HCT116 (cell line): ENCODE results near the gene CUX1.

Experiments
- EZH2 ChIP-seq: fragments of 200-600 bp; sonication (generic); IDR thresholded peaks from 2 replicates; pipeline ENCODE4 v1.6.1; 2017; ENCODE audit warnings: antibody characterized with exemption, mixed run types
- EZH2phosphoT487 ChIP-seq: fragments of 200-600 bp; IDR thresholded peaks from 2 replicates; pipeline ENCODE4 v1.6.1; 2018; ENCODE audit warnings: antibody characterized with exemption, borderline replicate concordance
- FOSL1 ChIP-seq: IDR thresholded peaks from 2 replicates; pipeline ENCODE4 v1.6.1; 2012; ENCODE audit warnings: low read depth
- RAD21 ChIP-seq: IDR thresholded peaks from 2 replicates; pipeline ENCODE4 v1.6.1; 2012; ENCODE audit warnings: low read depth, mild to moderate bottlenecking
- SIN3A ChIP-seq: IDR thresholded peaks from 2 replicates; pipeline ENCODE4 v1.6.1; 2012; ENCODE audit warnings: low read depth
- SP1 ChIP-seq: IDR thresholded peaks from 2 replicates; pipeline ENCODE4 v1.6.1; 2012; ENCODE audit warnings: low read depth
- YY1 ChIP-seq: IDR thresholded peaks from 2 replicates; pipeline ENCODE4 v1.6.1; 2011; ENCODE audit warnings: low read length, low read depth, moderate library complexity, mild to moderate bottlenecking; ENCODE audit not compliant: insufficient replicate concordance; ENCODE audit errors: extremely low read depth
- ZNF274 ChIP-seq: fragments of 200-500 bp; sonication (Bioruptor generic); IDR thresholded peaks from 2 replicates; pipeline ENCODE4 v1.6.1; 2014; ENCODE audit warnings: mild to moderate bottlenecking, low read depth, low read length, inconsistent platforms
- TF ChIP-seq, protein P1 (sequence below): IDR thresholded peaks from 2 replicates; pipeline ENCODE4 v1.6.1; 2012; ENCODE audit warnings: low read depth
- TF ChIP-seq, protein P2 (sequence below), 3 experiments: fragments of 200-600 bp in 1 of 3; sonication (generic) in 1 of 3; IDR thresholded peaks in 2 of 3; conservative IDR thresholded peaks in 1 of 3; 2 replicates each; pipeline ENCODE4 v1.5.1; 2012 to 2017; ENCODE audit warnings: low read depth in 2 of 3, low read length in 2 of 3, antibody characterized with exemption in 1 of 3, borderline replicate concordance in 1 of 3, control low read depth in 1 of 3, mild to moderate bottlenecking in 1 of 3, mixed read lengths in 1 of 3, mixed run types in 1 of 3, moderate library complexity in 1 of 3; ENCODE audit not compliant: insufficient read depth in 1 of 3
- TF ChIP-seq, protein P3 (sequence below): IDR thresholded peaks from 2 replicates; pipeline ENCODE4 v1.6.1; 2012

DNA sequence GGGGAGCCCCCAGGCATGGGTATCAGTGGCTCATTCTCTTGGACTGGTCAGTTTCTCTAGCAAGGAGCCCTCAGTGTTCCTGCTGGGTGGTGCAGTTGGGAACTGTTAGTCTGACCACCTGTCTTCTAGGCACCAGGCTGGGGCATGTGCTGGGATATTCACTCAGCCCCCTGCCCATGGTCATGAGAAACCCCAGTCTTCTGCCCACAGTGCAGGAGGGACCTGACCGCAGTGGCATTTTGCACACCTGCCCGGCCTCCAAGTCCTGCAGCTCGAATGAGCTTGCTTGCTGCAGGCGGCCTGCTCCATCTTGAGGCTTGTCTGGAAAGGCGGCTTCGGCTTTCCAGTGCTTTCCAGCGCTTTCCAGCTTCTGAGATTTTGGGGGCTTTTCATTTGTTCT, 36.3 kb downstream of the CUX1 start:
- TF ChIP-seq YY1 (no peak), RAD21 (no peak), SP1 (no peak), EZH2 (no peak), SIN3A (no peak), FOSL1 (no peak), ZNF274 (no peak), EZH2phosphoT487 (no peak)
- TF ChIP-seq, protein P1, sequence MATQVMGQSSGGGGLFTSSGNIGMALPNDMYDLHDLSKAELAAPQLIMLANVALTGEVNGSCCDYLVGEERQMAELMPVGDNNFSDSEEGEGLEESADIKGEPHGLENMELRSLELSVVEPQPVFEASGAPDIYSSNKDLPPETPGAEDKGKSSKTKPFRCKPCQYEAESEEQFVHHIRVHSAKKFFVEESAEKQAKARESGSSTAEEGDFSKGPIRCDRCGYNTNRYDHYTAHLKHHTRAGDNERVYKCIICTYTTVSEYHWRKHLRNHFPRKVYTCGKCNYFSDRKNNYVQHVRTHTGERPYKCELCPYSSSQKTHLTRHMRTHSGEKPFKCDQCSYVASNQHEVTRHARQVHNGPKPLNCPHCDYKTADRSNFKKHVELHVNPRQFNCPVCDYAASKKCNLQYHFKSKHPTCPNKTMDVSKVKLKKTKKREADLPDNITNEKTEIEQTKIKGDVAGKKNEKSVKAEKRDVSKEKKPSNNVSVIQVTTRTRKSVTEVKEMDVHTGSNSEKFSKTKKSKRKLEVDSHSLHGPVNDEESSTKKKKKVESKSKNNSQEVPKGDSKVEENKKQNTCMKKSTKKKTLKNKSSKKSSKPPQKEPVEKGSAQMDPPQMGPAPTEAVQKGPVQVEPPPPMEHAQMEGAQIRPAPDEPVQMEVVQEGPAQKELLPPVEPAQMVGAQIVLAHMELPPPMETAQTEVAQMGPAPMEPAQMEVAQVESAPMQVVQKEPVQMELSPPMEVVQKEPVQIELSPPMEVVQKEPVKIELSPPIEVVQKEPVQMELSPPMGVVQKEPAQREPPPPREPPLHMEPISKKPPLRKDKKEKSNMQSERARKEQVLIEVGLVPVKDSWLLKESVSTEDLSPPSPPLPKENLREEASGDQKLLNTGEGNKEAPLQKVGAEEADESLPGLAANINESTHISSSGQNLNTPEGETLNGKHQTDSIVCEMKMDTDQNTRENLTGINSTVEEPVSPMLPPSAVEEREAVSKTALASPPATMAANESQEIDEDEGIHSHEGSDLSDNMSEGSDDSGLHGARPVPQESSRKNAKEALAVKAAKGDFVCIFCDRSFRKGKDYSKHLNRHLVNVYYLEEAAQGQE: no peak
- TF ChIP-seq, protein P2, sequence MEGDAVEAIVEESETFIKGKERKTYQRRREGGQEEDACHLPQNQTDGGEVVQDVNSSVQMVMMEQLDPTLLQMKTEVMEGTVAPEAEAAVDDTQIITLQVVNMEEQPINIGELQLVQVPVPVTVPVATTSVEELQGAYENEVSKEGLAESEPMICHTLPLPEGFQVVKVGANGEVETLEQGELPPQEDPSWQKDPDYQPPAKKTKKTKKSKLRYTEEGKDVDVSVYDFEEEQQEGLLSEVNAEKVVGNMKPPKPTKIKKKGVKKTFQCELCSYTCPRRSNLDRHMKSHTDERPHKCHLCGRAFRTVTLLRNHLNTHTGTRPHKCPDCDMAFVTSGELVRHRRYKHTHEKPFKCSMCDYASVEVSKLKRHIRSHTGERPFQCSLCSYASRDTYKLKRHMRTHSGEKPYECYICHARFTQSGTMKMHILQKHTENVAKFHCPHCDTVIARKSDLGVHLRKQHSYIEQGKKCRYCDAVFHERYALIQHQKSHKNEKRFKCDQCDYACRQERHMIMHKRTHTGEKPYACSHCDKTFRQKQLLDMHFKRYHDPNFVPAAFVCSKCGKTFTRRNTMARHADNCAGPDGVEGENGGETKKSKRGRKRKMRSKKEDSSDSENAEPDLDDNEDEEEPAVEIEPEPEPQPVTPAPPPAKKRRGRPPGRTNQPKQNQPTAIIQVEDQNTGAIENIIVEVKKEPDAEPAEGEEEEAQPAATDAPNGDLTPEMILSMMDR (IDR thresholded peaks at IDR 0.05 in 2 of 3, conservative IDR thresholded peaks at IDR 0.05 in 1 of 3; ENCODE audit: borderline replicate concordance in 1 of 3, insufficient read depth in 1 of 3, low read depth in 2 of 3, low read length in 2 of 3): no peak
- TF ChIP-seq, protein P3, sequence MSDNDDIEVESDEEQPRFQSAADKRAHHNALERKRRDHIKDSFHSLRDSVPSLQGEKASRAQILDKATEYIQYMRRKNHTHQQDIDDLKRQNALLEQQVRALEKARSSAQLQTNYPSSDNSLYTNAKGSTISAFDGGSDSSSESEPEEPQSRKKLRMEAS: no peak
